H1 (cell line): ENCODE results near the gene KSR2. TPM values are rescaled to one million over a fixed set of nuclear protein-coding genes. Genes with fewer than 3 reads are reported as not detected.

Experiments
- polyA plus RNA-seq, 7 experiments: library from polyadenylated mRNA; depleted of rRNA in 3 of 7; stranded (reverse) in 5 of 7; unstranded in 2 of 7; fragments of >200 nt in 5 of 7; fragments of 200-250 nt in 2 of 7; gene quantifications; 1 replicate in 5 of 7; 2 replicates in 1 of 7; 4 replicates in 1 of 7; pipeline versions ENCODE4 v1.2.1 to v1.2.3, GENCODE V29; 2011 to 2013; ENCODE audit warnings: missing spikeins in 2 of 7, mixed read lengths in 2 of 7
- total RNA-seq: library from RNA; stranded (reverse); fragmentation: NEBNext Ultra II Directional; extraction: Animal tissue kit (Norgen Biotek cat#: 25700); gene quantifications from 2 replicates; pipeline ENCODE4 v1.2.1, GENCODE V29; 2021
- TF ChIP-seq, protein P1 (sequence below): fragments of 300-600 bp; sonication (generic); IDR thresholded peaks from 2 replicates; pipeline ENCODE4 v1.7.1; 2012; ENCODE audit warnings: low read length, moderate library complexity, mild to moderate bottlenecking, inconsistent platforms; ENCODE audit not compliant: insufficient replicate concordance

The KSR2 gene
- total and polyA plus RNA-seq, 2 of the 8 experiments (the other 6 are each of a cell fraction or from before 2014, with no cell fraction given) = 0.74 to 2.2 TPM

DNA sequence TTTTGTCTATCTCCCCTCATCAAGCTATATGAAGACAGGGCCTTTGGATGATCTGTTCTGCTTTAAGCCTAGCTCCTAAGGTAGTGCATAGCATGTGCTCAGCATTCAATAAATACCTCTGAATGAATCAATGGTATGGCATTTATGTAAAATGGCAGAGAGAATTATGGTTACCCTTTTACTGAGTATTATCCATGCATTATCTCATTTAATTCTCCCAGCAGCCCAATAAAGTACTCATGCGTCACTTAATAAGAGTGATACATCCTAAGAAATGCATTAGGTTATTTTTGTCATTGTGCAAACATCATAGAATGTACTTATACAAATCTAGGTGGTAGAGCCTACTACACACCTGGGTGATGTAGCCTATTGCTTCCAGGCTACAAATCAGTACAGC lies 269.7 kb downstream of the KSR2 start (continued):
- TF ChIP-seq, protein P1, sequence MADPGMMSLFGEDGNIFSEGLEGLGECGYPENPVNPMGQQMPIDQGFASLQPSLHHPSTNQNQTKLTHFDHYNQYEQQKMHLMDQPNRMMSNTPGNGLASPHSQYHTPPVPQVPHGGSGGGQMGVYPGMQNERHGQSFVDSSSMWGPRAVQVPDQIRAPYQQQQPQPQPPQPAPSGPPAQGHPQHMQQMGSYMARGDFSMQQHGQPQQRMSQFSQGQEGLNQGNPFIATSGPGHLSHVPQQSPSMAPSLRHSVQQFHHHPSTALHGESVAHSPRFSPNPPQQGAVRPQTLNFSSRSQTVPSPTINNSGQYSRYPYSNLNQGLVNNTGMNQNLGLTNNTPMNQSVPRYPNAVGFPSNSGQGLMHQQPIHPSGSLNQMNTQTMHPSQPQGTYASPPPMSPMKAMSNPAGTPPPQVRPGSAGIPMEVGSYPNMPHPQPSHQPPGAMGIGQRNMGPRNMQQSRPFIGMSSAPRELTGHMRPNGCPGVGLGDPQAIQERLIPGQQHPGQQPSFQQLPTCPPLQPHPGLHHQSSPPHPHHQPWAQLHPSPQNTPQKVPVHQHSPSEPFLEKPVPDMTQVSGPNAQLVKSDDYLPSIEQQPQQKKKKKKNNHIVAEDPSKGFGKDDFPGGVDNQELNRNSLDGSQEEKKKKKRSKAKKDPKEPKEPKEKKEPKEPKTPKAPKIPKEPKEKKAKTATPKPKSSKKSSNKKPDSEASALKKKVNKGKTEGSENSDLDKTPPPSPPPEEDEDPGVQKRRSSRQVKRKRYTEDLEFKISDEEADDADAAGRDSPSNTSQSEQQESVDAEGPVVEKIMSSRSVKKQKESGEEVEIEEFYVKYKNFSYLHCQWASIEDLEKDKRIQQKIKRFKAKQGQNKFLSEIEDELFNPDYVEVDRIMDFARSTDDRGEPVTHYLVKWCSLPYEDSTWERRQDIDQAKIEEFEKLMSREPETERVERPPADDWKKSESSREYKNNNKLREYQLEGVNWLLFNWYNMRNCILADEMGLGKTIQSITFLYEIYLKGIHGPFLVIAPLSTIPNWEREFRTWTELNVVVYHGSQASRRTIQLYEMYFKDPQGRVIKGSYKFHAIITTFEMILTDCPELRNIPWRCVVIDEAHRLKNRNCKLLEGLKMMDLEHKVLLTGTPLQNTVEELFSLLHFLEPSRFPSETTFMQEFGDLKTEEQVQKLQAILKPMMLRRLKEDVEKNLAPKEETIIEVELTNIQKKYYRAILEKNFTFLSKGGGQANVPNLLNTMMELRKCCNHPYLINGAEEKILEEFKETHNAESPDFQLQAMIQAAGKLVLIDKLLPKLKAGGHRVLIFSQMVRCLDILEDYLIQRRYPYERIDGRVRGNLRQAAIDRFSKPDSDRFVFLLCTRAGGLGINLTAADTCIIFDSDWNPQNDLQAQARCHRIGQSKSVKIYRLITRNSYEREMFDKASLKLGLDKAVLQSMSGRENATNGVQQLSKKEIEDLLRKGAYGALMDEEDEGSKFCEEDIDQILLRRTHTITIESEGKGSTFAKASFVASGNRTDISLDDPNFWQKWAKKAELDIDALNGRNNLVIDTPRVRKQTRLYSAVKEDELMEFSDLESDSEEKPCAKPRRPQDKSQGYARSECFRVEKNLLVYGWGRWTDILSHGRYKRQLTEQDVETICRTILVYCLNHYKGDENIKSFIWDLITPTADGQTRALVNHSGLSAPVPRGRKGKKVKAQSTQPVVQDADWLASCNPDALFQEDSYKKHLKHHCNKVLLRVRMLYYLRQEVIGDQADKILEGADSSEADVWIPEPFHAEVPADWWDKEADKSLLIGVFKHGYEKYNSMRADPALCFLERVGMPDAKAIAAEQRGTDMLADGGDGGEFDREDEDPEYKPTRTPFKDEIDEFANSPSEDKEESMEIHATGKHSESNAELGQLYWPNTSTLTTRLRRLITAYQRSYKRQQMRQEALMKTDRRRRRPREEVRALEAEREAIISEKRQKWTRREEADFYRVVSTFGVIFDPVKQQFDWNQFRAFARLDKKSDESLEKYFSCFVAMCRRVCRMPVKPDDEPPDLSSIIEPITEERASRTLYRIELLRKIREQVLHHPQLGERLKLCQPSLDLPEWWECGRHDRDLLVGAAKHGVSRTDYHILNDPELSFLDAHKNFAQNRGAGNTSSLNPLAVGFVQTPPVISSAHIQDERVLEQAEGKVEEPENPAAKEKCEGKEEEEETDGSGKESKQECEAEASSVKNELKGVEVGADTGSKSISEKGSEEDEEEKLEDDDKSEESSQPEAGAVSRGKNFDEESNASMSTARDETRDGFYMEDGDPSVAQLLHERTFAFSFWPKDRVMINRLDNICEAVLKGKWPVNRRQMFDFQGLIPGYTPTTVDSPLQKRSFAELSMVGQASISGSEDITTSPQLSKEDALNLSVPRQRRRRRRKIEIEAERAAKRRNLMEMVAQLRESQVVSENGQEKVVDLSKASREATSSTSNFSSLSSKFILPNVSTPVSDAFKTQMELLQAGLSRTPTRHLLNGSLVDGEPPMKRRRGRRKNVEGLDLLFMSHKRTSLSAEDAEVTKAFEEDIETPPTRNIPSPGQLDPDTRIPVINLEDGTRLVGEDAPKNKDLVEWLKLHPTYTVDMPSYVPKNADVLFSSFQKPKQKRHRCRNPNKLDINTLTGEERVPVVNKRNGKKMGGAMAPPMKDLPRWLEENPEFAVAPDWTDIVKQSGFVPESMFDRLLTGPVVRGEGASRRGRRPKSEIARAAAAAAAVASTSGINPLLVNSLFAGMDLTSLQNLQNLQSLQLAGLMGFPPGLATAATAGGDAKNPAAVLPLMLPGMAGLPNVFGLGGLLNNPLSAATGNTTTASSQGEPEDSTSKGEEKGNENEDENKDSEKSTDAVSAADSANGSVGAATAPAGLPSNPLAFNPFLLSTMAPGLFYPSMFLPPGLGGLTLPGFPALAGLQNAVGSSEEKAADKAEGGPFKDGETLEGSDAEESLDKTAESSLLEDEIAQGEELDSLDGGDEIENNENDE = no peak
- TF ChIP-seq, all 59 proteins: peak for 0
